ENCODE results near the gene CPLANE2.
A peak's percentile ranks its signal among the peaks of the same experiment; 100 is the strongest.
"Not testable (repeated sequence)": the region's sequence is repeated elsewhere in the genome, so short reads cannot be mapped to it uniquely, and the experiment has no call there.

The CPLANE2 gene

GRCh38 chr1:16249596-16250241 is 12.7 kb upstream of the CPLANE2 start:
- DNase-seq (ENCODE audit: low spot score) = no peak

- no peak for DNase-seq (ENCODE audit: low spot score)
Measured at GRCh38 chr1:16248603-16249516, 11.9 kb upstream of the CPLANE2 start.

- no peak for DNase-seq (ENCODE audit: low spot score)
Measured at GRCh38 chr1:16248007-16248436, 11.0 kb upstream of the CPLANE2 start.

GRCh38 chr1:16247441-16247840 is 10.5 kb upstream of the CPLANE2 start:
- no peak for DNase-seq (ENCODE audit: low spot score)

- DNase-seq (ENCODE audit: low spot score) = no peak
Measured at GRCh38 chr1:16246961-16247360, 10.0 kb upstream of the CPLANE2 start.

GRCh38 chr1:16246239-16246638 is 9.3 kb upstream of the CPLANE2 start:
- not testable (repeated sequence) for DNase-seq (ENCODE audit: low spot score)

GRCh38 chr1:16245476-16246196 is 8.7 kb upstream of the CPLANE2 start:
- no peak for DNase-seq (ENCODE audit: low spot score)

GRCh38 chr1:16244650-16245285 is 7.8 kb upstream of the CPLANE2 start:
- DNase-seq (ENCODE audit: low spot score) = no peak

GRCh38 chr1:16243936-16244649 is 7.1 kb upstream of the CPLANE2 start:
- DNase-seq (ENCODE audit: low spot score) = peak; percentile 68

GRCh38 chr1:16243215-16243610 is 6.2 kb upstream of the CPLANE2 start:
- no peak for DNase-seq (ENCODE audit: low spot score)

GRCh38 chr1:16242556-16243214 is 5.7 kb upstream of the CPLANE2 start:
- no peak for DNase-seq (ENCODE audit: low spot score)

GRCh38 chr1:16241221-16241708 is 4.3 kb upstream of the CPLANE2 start:
- no peak for DNase-seq (ENCODE audit: low spot score)

GRCh38 chr1:16239972-16240491 is 3.0 kb upstream of the CPLANE2 start:
- no peak for DNase-seq (ENCODE audit: low spot score)

GRCh38 chr1:16237343-16237830 is 404 bp upstream of the CPLANE2 start:
- no peak for DNase-seq (ENCODE audit: low spot score)

GRCh38 chr1:16235944-16236510 is 956 bp downstream of the CPLANE2 start:
- no peak for DNase-seq (ENCODE audit: low spot score)

- no peak for DNase-seq (ENCODE audit: low spot score)
Measured at GRCh38 chr1:16235347-16235746, 1.6 kb downstream of the CPLANE2 start.

- DNase-seq (ENCODE audit: low spot score) = no peak
Measured at GRCh38 chr1:16233431-16233830, 3.6 kb downstream of the CPLANE2 start.

- DNase-seq (ENCODE audit: low spot score) = no peak
Measured at GRCh38 chr1:16232316-16232710, 4.7 kb downstream of the CPLANE2 start.

All from SK-N-DZ (cell line).